Endothelial cell of umbilical vein (primary cell): ENCODE measurements around the gene SECISBP2. TPM values are rescaled to one million over a fixed set of nuclear protein-coding genes. Genes with fewer than 3 reads are reported as not detected.

Experiments used
- BruUV-seq: library from RNA; stranded (reverse); fragments of 400-500 nt; replicated peaks from 2 replicates; lab custom pipeline; 2021; lab: Mats Ljungman, UMichigan
- CTCF ChIA-PET: fragments of 300-600, 350-600 bp; sonication (Branson Sonifier 250); formaldehyde crosslinking; loops from one replicate; lab custom pipeline; 2021; ENCODE audit warnings: antibody characterized with exemption, inconsistent platforms; lab: Charles Lee
- POLR2A ChIA-PET: fragments of 300-600, 350-600 bp; sonication (Branson Sonifier 250); formaldehyde crosslinking; loops from one replicate; lab custom pipeline; 2021; ENCODE audit warnings: antibody characterized with exemption, inconsistent platforms; lab: Charles Lee
- DNase-seq: peaks from one replicate; pipeline ENCODE4 v3.0.0-alpha.2; 2011; ENCODE audit warnings: low read depth, low spot score
- FAIRE-seq: peaks from 2 replicates; lab custom pipeline; 2011; peaks lifted over from hg19 to GRCh38; lab: Jason Lieb, UNC
- H2AFZ ChIP-seq: 2 replicates; pipeline ENCODE4 v1.6.0; 2012; ENCODE audit warnings: low read depth, low read length, control low read depth, inconsistent platforms
- H3K27ac ChIP-seq: 2 replicates; pipeline ENCODE4 v1.5.1; 2011; ENCODE audit warnings: low read depth, mild to moderate bottlenecking, control low read depth, low read length, moderate library complexity; ENCODE audit not compliant: insufficient read depth
- H3K27me3 ChIP-seq, 2 experiments: 2 replicates each; pipeline versions ENCODE4 v1.6.0 to v1.6.1; 2011; ENCODE audit warnings: low read length in 2 of 2, mixed read lengths in 1 of 2; ENCODE audit not compliant: control insufficient read depth in 2 of 2, insufficient read depth in 2 of 2
- H3K36me3 ChIP-seq, 2 experiments: 2 replicates in 1 of 2; 3 replicates in 1 of 2; pipeline ENCODE4 v1.5.1; 2011; ENCODE audit warnings: low read length in 2 of 2, mild to moderate bottlenecking in 1 of 2, moderate library complexity in 1 of 2; ENCODE audit not compliant: control insufficient read depth in 2 of 2, insufficient read depth in 2 of 2; ENCODE audit errors: extremely low read depth in 1 of 2
- H3K4me1 ChIP-seq: 3 replicates; pipeline ENCODE4 v1.5.1; 2011; ENCODE audit warnings: mild to moderate bottlenecking, low read length; ENCODE audit not compliant: control insufficient read depth, insufficient read depth; ENCODE audit errors: extremely low read depth
- H3K4me2 ChIP-seq: 2 replicates; pipeline ENCODE4 v1.6.1; 2011; ENCODE audit warnings: low read length, control low read depth, mixed read lengths; ENCODE audit not compliant: insufficient read depth
- H3K4me3 ChIP-seq, 3 experiments: fragments of 200-600 bp in 1 of 3; sonication (generic), shearing (Covaris generic) in 1 of 3; replicated peaks in 1 of 3; 2 replicates each; pipeline ENCODE4 v1.5.1; 2011 to 2016; ENCODE audit warnings: control low read depth in 3 of 3, low read length in 3 of 3, mild to moderate bottlenecking in 2 of 3, inconsistent platforms in 1 of 3, low read depth in 1 of 3, moderate library complexity in 1 of 3; ENCODE audit not compliant: insufficient read depth in 1 of 3
- H3K79me2 ChIP-seq: 2 replicates; pipeline ENCODE4 v1.6.0; 2012; ENCODE audit warnings: low read length, inconsistent platforms; ENCODE audit not compliant: control insufficient read depth, insufficient read depth
- H3K9ac ChIP-seq: replicated peaks from 2 replicates; pipeline ENCODE3; 2011; ENCODE audit warnings: low read length, control low read depth; ENCODE audit not compliant: insufficient read depth; ENCODE audit errors: extremely low read depth
- H3K9me1 ChIP-seq: replicated peaks from 3 replicates; pipeline ENCODE4 v1.6.0; 2011; ENCODE audit warnings: mild to moderate bottlenecking, low read length; ENCODE audit not compliant: control insufficient read depth, insufficient read depth; ENCODE audit errors: extremely low read depth
- H3K9me3 ChIP-seq: replicated peaks from 2 replicates; pipeline ENCODE4 v1.5.1; 2012; ENCODE audit warnings: low read length, inconsistent platforms; ENCODE audit not compliant: control insufficient read depth, insufficient read depth
- H4K20me1 ChIP-seq: replicated peaks from 2 replicates; pipeline ENCODE3; 2011; ENCODE audit warnings: mild to moderate bottlenecking, low read length; ENCODE audit not compliant: control insufficient read depth, insufficient read depth; ENCODE audit errors: extremely low read depth
- EZH2 ChIP-seq: IDR thresholded peaks from 2 replicates; pipeline ENCODE4 v1.6.1; 2012; ENCODE audit warnings: borderline replicate concordance, low read depth, mild to moderate bottlenecking, moderate library complexity, low read length, inconsistent platforms; ENCODE audit not compliant: severe bottlenecking
- FOS ChIP-seq: IDR thresholded peaks from 2 replicates; pipeline ENCODE4 v1.6.1; 2011; ENCODE audit warnings: mild to moderate bottlenecking, low read length, moderate library complexity, borderline replicate concordance; ENCODE audit not compliant: insufficient read depth
- GATA2 ChIP-seq: IDR thresholded peaks from 2 replicates; pipeline ENCODE4 v1.7.0; 2011; ENCODE audit warnings: low read depth, mild to moderate bottlenecking, moderate library complexity, mixed read lengths, low read length; ENCODE audit not compliant: insufficient read length, insufficient read depth
- JUN ChIP-seq: IDR thresholded peaks from 2 replicates; pipeline ENCODE4 v1.6.1; 2011; ENCODE audit warnings: borderline replicate concordance, low read depth; ENCODE audit not compliant: insufficient read length, insufficient read depth
- MYC ChIP-seq: IDR thresholded peaks from one replicate; pipeline ENCODE4 v1.6.1; 2011; ENCODE audit warnings: mild to moderate bottlenecking, low read depth, low read length
- POLR2A ChIP-seq: IDR thresholded peaks from 2 replicates; pipeline ENCODE4 v1.6.1; 2012; ENCODE audit warnings: low read depth, mild to moderate bottlenecking, control low read depth, low read length
- POLR2AphosphoS5 ChIP-seq: IDR thresholded peaks from 2 replicates; pipeline ENCODE4 v1.6.1; 2012; ENCODE audit warnings: low read depth, mild to moderate bottlenecking, control low read depth, low read length, moderate library complexity; ENCODE audit not compliant: insufficient read depth
- dilution Hi-C: fragments of 300-500 bp; cut with MboI; formaldehyde crosslinking; loops from one replicate; pipeline ENCODE4 v1.15.0; 2019; ENCODE audit warnings: low sequenced_read_pairs; ENCODE audit not compliant: extremely low pct_ligation_motif_present
- intact Hi-C: fragments of 100-400 bp; cut with micrococcal nuclease; formaldehyde crosslinking; loops from one replicate; pipeline ENCODE4 v1.10.0; 2022
- polyA plus RNA-seq, 4 experiments: library from polyadenylated mRNA; depleted of rRNA in 3 of 4; stranded (reverse) in 3 of 4; unstranded in 1 of 4; fragments of >200 nt; gene quantifications; 2 replicates each; pipeline versions ENCODE4 v1.2.1 to v1.2.3, GENCODE V29; 2011 to 2012; ENCODE audit warnings: missing spikeins in 1 of 4
- total RNA-seq: library from RNA; stranded (reverse); gene quantifications from 2 replicates; pipeline ENCODE4 v1.2.3, GENCODE V29; 2021
- TF ChIP-seq, protein P1 (sequence below): IDR thresholded peaks from 2 replicates; pipeline ENCODE4 v1.6.1; 2011; ENCODE audit not compliant: insufficient read depth, insufficient read length
- TF ChIP-seq, protein P2 (sequence below), 2 donors: IDR thresholded peaks; 1 replicate in 1 of 2; 2 replicates in 1 of 2; pipeline ENCODE4 v1.5.1; 2011; ENCODE audit warnings: low read length in 2 of 2, mild to moderate bottlenecking in 2 of 2, moderate library complexity in 2 of 2, control low read depth in 1 of 2, inconsistent platforms in 1 of 2, low read depth in 1 of 2; ENCODE audit not compliant: insufficient read depth in 1 of 2; ENCODE audit errors: extremely low read depth in 1 of 2

SECISBP2 gene
- total and polyA plus RNA-seq, 2 donors (not counting 3 experiments of a cell fraction or from before 2014, with no cell fraction given) = 22.7 to 36.3 TPM

DNA sequence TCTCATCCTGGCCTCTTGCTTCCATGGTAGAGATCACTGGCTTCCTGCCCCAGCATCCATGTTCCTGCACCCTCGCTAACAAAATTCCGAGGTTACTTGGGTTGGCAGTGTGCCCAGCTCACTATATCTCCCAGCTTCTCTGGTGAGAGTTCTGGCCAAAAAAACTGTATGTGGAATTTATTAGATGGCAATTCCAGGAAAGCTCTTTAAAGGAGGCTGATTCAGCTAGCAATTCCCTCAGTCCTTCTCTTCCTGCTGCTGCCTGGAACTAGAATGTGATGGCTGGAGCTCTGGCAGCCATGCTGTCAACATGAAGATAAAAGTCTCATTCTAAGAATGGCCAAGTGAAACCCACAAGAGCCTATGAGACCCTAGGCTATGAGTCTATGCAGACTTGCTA lies 88.8 kb downstream of the SECISBP2 start:
- Histone ChIP-seq H4K20me1 (no peaks in the 10 kb centered on the region), H3K9me3 (no peaks in the 10 kb centered on the region), H3K79me2 (no peaks in the 10 kb centered on the region), H3K9me1 (no peaks in the 10 kb centered on the region), H3K27me3 (no peaks in the 10 kb centered on the region), H3K27ac (no peak overlapping the region), H3K4me3 (no peak overlapping the region), H3K4me2 (no peak overlapping the region), H3K36me3 (no peaks in the 10 kb centered on the region), H3K9ac (no peak overlapping the region), H2AFZ (no peak overlapping the region), H3K4me1 (peaks cover 2% of the 10 kb centered on the region)
- DNase-seq = no peak
- intact Hi-C loops (no loop called here), dilution Hi-C loops (no loop called here)
- TF ChIP-seq POLR2AphosphoS5 (no peak), GATA2 (no peak), FOS (no peak), MYC (no peak), EZH2 (no peak), JUN (no peak), POLR2A (no peak)
- TF ChIP-seq, protein P1, sequence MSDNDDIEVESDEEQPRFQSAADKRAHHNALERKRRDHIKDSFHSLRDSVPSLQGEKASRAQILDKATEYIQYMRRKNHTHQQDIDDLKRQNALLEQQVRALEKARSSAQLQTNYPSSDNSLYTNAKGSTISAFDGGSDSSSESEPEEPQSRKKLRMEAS = no peak
- TF ChIP-seq, protein P2, sequence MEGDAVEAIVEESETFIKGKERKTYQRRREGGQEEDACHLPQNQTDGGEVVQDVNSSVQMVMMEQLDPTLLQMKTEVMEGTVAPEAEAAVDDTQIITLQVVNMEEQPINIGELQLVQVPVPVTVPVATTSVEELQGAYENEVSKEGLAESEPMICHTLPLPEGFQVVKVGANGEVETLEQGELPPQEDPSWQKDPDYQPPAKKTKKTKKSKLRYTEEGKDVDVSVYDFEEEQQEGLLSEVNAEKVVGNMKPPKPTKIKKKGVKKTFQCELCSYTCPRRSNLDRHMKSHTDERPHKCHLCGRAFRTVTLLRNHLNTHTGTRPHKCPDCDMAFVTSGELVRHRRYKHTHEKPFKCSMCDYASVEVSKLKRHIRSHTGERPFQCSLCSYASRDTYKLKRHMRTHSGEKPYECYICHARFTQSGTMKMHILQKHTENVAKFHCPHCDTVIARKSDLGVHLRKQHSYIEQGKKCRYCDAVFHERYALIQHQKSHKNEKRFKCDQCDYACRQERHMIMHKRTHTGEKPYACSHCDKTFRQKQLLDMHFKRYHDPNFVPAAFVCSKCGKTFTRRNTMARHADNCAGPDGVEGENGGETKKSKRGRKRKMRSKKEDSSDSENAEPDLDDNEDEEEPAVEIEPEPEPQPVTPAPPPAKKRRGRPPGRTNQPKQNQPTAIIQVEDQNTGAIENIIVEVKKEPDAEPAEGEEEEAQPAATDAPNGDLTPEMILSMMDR (IDR thresholded peaks at IDR 0.05; ENCODE audit: extremely low read depth in 1 of 2, insufficient read depth in 1 of 2, low read depth in 1 of 2, low read length in 2 of 2) = no peak
- BruUV-seq = no TSS peak
- no peak for FAIRE-seq
- ChIA-PET CTCF (interaction anchor here (1.1 to 3.0 kb wide), 2 partner anchors 32 to 142 kb away, joined by 3 to 14 read pairs; no protein-coding TSS in a partner anchor), POLR2A (no interaction called here)
